Fibroblast of skin of scalp (primary cell): ENCODE measurements around the gene COX4I2.

Experiments used
- DNase-seq: peaks from one replicate; pipeline ENCODE4 v3.0.0-alpha.2; 2013

The COX4I2 gene

GRCh38 chr20:31677553-31678260 is 40.0 kb downstream of the COX4I2 start:
- DNase-seq: no peak

DNA sequence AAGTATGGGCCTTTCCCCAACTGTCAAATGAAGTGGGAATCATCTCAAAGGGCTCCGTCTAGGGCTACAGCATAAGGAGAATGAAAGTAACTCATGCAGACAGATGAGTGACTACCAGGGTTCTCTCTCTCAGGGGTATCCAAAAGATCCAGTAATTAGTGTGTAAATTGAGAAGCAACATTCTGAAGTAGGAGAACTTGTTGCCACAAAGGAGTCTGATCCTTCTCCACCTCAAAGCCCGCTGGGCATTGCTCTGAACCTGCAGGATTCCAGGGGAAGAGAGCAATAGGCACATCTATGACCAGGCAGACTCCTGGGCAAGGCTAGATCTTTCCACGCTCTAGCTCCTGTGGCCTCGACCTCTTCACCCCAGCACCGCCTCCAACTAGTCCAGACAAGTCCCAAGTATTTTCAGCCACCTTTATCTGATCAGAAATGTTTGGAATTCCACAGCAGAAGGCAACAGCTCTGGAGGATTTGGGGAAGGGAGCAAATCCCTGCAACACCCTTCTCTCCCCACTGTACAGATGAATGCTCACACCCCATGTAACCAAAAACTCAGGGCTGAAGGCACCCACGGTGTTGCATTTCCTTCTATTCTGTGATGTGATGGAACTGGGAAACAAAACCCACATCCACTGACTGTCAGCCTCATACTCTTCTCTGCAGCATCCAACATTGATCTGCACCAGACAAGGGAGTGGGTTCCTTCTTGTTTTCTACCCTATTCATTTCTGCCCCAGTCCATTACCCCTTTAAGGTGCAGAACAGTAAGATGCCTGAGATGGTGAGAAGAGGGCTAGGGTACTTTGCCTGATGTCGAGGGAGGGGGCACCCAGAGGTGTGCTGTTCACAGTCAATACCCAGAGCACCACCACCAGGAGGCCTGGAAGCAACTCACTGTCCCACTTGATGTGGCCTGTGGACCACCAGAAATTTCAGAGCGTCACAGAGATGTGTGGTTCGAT is 41.0 kb downstream of the COX4I2 start:
- DNase-seq: no peak

- DNase-seq: no peak
Observed at GRCh38 chr20:31679357-31680285, 41.9 kb downstream of the COX4I2 start.

GRCh38 chr20:31680286-31681127 is 42.8 kb downstream of the COX4I2 start:
- DNase-seq: no peak

GRCh38 chr20:31681128-31681727 is 43.5 kb downstream of the COX4I2 start:
- DNase-seq: no peak

- DNase-seq: no peak
Observed at GRCh38 chr20:31681769-31682168, 44.1 kb downstream of the COX4I2 start.

DNA sequence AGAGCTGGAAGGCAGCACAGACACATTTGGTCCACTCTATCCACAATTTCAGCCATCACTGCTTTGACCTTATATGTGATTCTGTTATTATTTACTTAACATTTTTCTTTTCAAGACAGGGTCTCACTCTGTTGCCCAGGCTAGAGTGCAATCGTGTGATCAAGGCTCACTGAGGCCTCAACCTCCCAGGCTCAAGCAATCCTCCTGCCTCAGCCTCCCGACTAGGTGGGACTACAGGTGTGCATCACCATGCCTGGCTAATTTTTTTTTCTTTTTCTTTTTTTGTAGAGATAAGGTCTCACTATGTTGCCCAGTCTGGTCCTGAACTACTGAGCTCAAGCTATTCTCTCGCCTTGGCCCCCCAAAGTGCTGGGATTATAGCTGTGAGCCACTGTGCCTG is 44.6 kb downstream of the COX4I2 start:
- no peak for DNase-seq

DNA sequence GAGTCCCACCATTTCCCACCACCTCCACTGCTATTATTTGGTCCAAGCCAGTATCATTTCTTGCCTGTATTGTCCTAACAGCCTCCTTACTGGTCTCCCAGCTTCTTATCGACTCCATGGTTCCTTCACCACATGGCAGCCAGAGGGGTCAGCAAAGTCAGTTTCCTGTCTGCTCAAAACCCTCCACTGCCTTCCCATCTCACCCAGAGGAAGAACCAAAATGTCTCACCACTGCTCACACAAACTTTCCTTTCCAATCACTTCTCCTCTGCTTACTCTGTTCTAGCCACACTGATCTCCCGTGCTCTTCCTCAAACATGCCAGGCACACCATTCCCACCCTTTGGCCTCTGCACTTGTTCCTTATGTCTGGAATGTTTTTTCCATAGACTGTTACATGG is 45.2 kb downstream of the COX4I2 start:
- DNase-seq: no peak

DNA sequence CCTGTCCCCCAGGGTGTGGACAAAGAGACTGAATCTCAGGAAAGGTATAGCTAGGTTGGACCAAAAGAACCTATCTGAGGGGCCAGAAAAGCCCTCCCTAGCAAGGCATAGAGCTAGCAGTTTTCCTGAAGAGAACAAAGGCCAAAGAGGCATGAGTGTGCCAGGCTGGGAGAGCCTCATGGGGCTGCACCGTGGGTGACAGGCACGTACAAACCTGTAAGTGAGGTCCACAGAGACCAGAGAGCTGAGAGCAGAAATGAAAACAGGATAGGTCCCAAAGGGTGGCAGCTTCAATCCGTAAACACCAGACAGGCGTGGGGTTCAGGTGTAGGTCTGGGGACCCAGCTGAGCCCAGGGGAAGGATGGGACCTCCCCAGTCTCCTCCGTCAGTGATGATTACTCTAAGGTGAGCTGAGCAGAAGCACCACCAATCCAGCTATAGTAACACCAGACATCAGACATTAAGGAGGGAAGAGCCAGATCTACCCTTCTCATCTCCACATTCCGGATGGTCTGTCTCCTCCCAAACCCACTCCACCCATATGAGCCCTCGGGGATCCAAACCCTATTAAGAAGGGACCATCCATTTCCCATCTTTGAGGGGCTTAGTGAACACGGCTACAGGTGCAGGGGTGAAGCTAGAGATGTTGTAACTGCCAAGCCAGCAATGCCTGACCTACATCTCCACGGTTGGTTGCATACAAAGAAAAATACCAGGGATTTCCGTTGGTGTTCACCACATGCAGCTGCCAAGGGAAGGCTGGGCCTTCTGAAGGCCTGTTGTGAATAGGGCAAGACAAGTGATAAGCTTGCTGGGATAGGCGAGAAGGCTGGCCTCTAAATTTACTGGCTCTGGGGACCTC is 46.7 kb downstream of the COX4I2 start:
- DNase-seq: no peak

DNA sequence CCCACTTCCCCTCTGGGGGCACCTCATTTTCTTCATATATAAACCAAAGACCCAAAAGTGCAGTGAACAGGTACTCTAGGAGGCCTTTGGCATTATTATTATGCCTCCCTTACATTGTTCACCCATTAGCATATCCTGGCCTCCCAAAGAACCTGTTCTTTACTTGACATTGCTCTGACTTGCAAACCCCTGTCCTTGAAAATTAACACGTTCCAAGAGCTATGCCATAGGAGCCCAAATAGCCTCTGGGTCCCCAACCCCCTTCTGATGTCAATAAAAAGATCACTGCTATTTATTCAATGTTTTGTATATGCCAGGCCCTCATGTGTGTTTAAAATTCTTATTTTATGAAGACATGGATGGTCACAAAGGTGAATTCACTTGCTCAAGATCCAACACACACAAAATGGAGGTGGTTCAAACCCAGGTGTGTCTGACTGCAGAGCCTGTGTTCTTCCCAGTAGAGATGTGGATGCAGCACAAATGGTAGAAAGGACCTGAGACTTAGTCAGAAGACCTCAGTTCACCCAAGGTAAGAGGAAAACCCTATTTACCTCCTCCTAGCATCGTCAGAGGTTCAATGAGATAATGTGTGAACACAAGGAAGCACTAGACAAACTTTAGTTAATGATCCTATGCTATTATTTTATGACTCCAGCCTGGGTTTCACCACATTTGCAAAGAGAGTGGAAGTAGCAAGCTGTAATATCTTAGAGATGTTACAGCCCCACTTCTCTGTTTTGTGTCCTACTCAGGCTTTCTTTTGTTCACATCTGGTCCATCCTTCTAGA is 48.3 kb downstream of the COX4I2 start:
- DNase-seq: no peak

- DNase-seq: no peak
Observed at GRCh38 chr20:31687777-31688176, 50.1 kb downstream of the COX4I2 start.

DNA sequence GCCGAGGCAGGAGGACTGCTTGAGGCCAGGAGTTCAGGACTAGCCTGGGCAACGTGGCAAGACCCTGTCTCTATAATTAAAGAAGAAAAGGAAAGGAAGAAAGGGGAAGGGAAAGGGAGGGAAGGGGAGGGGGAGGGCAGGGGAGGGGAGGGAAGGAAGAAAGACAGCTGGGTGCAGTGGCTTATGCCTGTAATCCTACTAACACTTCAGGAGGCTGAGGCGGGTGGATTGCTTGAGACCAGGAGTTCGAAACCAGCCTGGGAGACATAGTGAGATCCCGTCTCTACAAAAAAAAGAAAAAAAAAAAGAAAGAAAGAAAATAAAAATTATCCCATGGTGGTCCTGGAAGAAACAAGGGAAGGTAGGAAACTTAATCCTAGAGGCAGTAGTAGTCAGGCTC is 51.4 kb downstream of the COX4I2 start:
- no peak for DNase-seq

DNA sequence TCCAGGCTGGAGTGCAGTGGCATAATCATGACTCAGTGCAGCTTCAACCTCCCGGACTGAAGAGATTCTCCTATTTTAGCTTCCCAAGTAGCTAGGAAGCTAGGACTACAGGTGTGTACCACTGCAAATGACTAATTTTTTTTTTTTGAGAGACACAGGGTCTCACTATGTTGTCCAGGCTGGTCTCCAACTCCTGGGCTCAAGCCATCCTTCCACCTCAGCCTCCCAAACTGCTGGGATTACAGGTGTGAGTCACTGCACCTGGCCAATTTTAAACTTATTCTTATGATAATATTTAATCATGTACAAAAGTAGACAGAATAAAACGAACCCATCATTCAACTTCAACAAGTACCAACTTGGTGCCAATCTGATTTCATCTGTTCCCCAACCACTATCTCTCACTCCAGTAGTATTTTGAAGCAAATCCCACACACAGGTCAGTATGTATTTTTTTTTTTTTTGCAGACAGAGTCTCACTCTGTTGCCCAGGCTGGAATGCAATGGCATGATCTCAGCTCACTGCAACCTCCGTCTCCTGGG is 52.5 kb downstream of the COX4I2 start:
- no peak for DNase-seq

- peak; percentile 58 for DNase-seq
Observed at GRCh38 chr20:31691646-31692275, 54.0 kb downstream of the COX4I2 start.

DNA sequence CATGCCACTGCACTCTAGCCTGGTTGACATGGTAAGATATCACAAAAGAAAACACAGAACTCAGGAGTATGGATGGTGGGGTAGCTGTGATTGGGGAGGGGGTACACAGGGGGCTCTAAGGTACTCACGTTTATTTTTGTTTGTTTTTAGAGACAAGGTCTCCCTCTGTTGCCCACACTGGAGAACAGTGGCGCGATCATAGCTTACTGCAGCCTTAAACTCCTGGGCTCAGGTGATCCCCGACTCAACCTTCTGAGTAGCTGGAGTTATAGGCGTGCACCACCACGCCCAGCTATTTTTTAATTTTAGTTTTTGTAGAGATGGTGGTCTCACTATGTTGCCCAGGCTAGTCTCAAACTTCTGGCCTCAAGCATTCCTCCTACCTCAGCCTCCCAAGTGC is 55.7 kb downstream of the COX4I2 start:
- no peak for DNase-seq

- no peak for DNase-seq
Observed at GRCh38 chr20:31693987-31694661, 56.4 kb downstream of the COX4I2 start.
